Heart right ventricle (tissue), 16 donors: ENCODE measurements around the gene NBPF11. TPM values are rescaled to one million over a fixed set of nuclear protein-coding genes. Genes with fewer than 3 reads are reported as not detected.
"Not testable (repeated sequence)": the region's sequence is repeated elsewhere in the genome, so short reads cannot be mapped to it uniquely, and the experiment has no call there.

Source experiments
- ATAC-seq, 8 donors: fragments of 200-7000 bp; cut with Tn5 transposase; one replicate each; pipeline ENCODE4 v1.9.1; 2020; ENCODE audit warnings: mild to moderate bottlenecking in 8 of 8, moderate library complexity in 8 of 8, moderate number of reproducible peaks in 1 of 8
- DNase-seq, 2 donors: peaks; one replicate each; pipeline ENCODE4 v3.0.0-alpha.2; 2020
- H3K27ac ChIP-seq, 10 donors: fragments of 200-600 bp; sonication (generic) in 2 of 10; one replicate each; pipeline versions ENCODE4 v1.5.0 to v1.8.0; 2020 to 2022; ENCODE audit warnings: mild to moderate bottlenecking in 3 of 10
- H3K27me3 ChIP-seq, 7 donors: fragments of 200-600 bp; one replicate each; pipeline ENCODE4 v1.8.0; 2021 to 2022; ENCODE audit warnings: mild to moderate bottlenecking in 2 of 7
- H3K36me3 ChIP-seq, 9 donors: fragments of 200-600 bp; sonication (generic) in 1 of 9; one replicate each; pipeline versions ENCODE4 v1.5.0 to v1.8.0; 2020 to 2022; ENCODE audit warnings: mild to moderate bottlenecking in 2 of 9
- H3K4me1 ChIP-seq, 9 donors: fragments of 200-600 bp; sonication (generic) in 1 of 9; one replicate each; pipeline versions ENCODE4 v1.5.0 to v1.8.0; 2020 to 2022; ENCODE audit warnings: mild to moderate bottlenecking in 4 of 9
- H3K4me3 ChIP-seq, 10 donors: fragments of 200-600 bp; sonication (generic) in 2 of 10; one replicate each; pipeline versions ENCODE4 v1.5.0 to v1.8.0; 2020 to 2022; ENCODE audit warnings: mild to moderate bottlenecking in 7 of 10, moderate library complexity in 2 of 10
- H3K9me3 ChIP-seq, 11 donors: fragments of 200-600 bp in 10 of 11; sonication (generic) in 2 of 11; one replicate each; pipeline versions ENCODE4 v1.5.0 to v1.8.0; 2013 to 2022; ENCODE audit warnings: mild to moderate bottlenecking in 2 of 11, control low read depth in 1 of 11, moderate library complexity in 1 of 11
- WGBS, 2 donors: extraction: QIAGEN DNeasy Blood & Tissue Kit; methylation state at CpG; one replicate each; pipeline ENCODE4 v1.1.7; 2013; ENCODE audit warnings: inconsistent platforms in 1 of 2; 5-methylcytosine and 5-hydroxymethylcytosine counted together
- intact Hi-C, 10 donors: fragments of 100-400 bp; cut with DNase I; formaldehyde crosslinking; loops; one replicate each; pipeline versions ENCODE4 v1.11.1 to v1.14.2; 2022
- polyA plus RNA-seq, 2 donors: library from polyadenylated mRNA; stranded (reverse); fragments of 200-250 nt; gene quantifications; one replicate each; pipeline ENCODE4 v1.2.3, GENCODE V29; 2013
- total RNA-seq, 10 donors: library from RNA; stranded (reverse); fragmentation: NEBNext Ultra II Directional in 3 of 10; extraction: Animal tissue kit (Norgen Biotek cat#: 25700) in 3 of 10; gene quantifications; one replicate each; pipeline versions ENCODE4 v1.2.1 to v1.2.4, GENCODE V29; 2021 to 2023
- donor health status: Arrhythmogenic right ventricular cardiomyopathy.
- donor health status: ischemic (EF 13 %, LVEDD 7.1; RV severe dilation, severe dysfunction).
- donor health status: healthy with polysubstance abuse.
- donor health status: DM: no; HTN: yes; CAD: no.
- donor health status: DM: no; HTN: no; CAD: no.
- donor health status: ischemic (EF 25% LVEDD 6.9; RV normal size, moderate dysfunction).
- donor health status: ischemic (EF 25% LVEDD 5.7; RV mildly dilated, moderate dysfunction).
- donor health status: healthy.
- donor health status: DM: yes; HTN: yes; CAD: no.
- donor health status: Ischemic cardiomyopathy.
- donor health status: ischemic (EF 35%, LVEDD 5.7; RV mildly dilated, moderate dysfunction).
- donor health status: nonischemic (EF 11% LVEDD 7.7; RV severe dilation, severe dysfunction).
- donor health status: DM: yes; HTN: yes; CAD: no.
- donor health status: PGD.
- donor health status: ischemic (EF 29% LVEDD 5.4; RV normal size, mild dysfunction).
- donor health status: nonischemic (EF 23%, LVEDD 6.1; RV moderate dilation, normal function).

The NBPF11 gene
- total and polyA plus RNA-seq, 12 donors = 2.0 to 7.2 (median 3.0) TPM

DNA sequence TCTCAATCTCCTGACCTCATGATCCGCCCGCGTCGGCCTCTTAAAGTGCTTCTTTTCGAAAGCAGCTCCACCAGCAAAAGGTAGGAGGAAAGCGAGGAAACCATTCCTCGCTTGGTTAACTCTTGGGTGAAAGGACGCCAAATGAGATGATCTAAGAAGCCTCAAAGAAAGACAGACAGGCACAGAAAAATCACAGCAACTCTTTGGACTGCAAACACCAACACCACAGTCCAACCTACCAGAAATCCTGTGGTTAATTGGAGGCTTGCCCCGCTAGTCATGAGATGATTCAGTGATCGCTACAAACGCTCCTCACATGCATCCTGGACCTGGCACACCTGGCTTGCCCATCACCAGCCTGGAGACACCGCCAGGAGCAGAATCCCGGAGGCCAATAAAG, 1.1 kb downstream of the NBPF11 start:
- 28% methylated on average over 13 of the region's 13 CpGs for WGBS, 2 donors
- Histone ChIP-seq H3K4me3 (peak overlapping the region; percentile 67 to 88 (median 74)), H3K27ac (peak overlapping the region in 2 of 10 donors; percentile 66 to 76)
- H3K27me3 ChIP-seq, H3K4me1 ChIP-seq, H3K36me3 ChIP-seq, intact Hi-C loops, H3K9me3 ChIP-seq, ATAC-seq, DNase-seq: not testable (repeated sequence)

DNA sequence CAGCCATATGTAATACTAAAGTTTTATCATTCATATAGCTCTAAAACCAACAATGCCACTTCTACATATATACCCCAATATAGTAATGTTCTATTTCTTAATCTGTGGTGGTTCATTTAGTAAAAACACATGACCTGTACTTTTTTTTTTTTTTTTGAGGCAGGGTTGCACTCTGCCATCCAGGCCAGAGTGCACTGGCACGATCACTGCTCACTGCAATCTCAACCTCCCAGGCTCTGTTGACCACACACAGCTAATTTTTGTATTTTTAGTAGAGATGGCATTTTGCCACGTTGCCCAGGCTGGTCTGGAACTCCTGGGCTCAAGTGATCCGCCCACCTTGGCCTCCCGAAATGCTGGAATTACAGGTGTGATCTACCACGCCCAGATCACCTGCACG, 2.1 kb downstream of the NBPF11 start:
- ATAC-seq, DNase-seq, H3K27me3 ChIP-seq, H3K9me3 ChIP-seq, H3K36me3 ChIP-seq, H3K4me3 ChIP-seq, H3K4me1 ChIP-seq, intact Hi-C loops, H3K27ac ChIP-seq: not testable (repeated sequence)
- 38% methylated on average over 2 of the region's 6 CpGs; no CpG with 5 or more reads in 1 of the 2 donors for WGBS, 2 donors

- WGBS, 2 donors = 84 to 86% methylated on average over 37 to 60 of the region's 72 CpGs
- ATAC-seq, H3K27me3 ChIP-seq, intact Hi-C loops, DNase-seq, H3K36me3 ChIP-seq, H3K27ac ChIP-seq, H3K4me1 ChIP-seq, H3K9me3 ChIP-seq, H3K4me3 ChIP-seq: not testable (repeated sequence)
Measured at GRCh38 chr1:148149050-148149815, 2.8 kb downstream of the NBPF11 start.

DNA sequence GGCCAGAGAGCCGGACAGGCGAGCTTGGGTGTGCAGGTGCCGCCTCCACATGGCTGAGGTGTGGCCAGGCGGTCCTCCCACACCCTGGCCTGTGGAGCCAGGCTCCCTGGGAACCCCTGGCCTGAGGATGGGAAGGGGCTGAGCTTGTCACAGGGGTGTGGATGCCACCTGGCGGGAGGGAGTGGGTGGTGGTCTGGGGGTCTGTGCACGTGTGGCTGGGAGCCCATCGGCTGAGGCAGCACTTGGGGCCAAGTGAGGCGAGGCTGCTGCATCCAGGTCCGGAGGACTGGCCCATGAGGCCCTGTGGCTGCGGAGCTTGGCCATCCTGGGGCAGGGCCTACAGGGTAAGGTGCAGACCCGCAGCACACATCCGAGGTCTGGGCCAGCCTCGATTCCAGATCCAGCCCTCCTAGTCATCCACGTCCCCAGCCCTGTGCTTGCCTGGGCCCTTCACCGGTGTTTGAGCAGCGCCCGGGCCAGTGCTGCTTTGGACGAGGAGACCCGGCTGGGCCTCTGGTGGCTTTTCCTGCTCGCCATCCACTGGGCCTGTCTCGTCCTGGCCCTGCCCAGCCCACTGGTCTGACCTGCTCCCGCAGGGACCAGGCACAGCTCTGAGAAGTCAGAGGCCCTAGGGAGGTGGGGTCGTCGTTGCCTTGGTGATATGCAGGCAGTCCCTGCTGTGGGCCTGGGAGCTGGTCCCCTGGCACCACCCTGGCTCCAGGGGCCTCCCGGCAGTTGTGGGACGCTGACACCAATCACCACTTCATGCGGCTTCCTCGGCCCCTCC, 4.8 kb downstream of the NBPF11 start:
- DNase-seq = not testable (repeated sequence)
- 91 to 94% methylated on average over 17 to 21 of the region's 28 CpGs for WGBS, 2 donors

GRCh38 chr1:148146191-148146997, 5.7 kb downstream of the NBPF11 start:
- intact Hi-C loops, DNase-seq: not testable (repeated sequence)
- 84 to 86% methylated on average over 26 to 52 of the region's 66 CpGs for WGBS, 2 donors

More for the DNA sequence above, 4.8 kb downstream of the NBPF11 start:
- H3K27me3 ChIP-seq, H3K9me3 ChIP-seq, ATAC-seq, intact Hi-C loops, H3K27ac ChIP-seq, H3K4me3 ChIP-seq, H3K4me1 ChIP-seq, H3K36me3 ChIP-seq: not testable (repeated sequence)

DNA sequence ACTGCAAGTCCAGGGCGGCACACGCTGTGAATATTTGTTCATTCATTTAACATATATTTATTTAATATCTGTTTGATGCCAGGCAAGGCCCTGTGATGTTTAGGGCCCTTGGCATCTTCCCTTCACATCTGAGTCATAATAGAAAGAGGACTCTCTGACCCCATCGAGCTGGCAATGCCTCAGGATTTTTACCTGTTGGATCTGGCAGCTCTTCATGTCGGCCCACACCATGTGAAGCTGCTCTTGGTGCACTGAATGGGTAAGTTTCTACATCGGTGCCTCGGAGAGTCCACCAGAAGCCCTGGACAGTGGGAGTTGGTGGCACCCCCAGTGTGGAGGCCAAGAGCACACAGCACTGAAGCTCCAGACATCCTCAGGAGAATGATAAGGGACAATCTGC, 8.9 kb downstream of the NBPF11 start:
- intact Hi-C loops, H3K4me1 ChIP-seq, H3K27me3 ChIP-seq, ATAC-seq, DNase-seq, H3K4me3 ChIP-seq, H3K27ac ChIP-seq, H3K9me3 ChIP-seq: not testable (repeated sequence)
- peaks cover 0 to 11% (median 0%) of the 10 kb centered on the region in 9 donors for H3K36me3 ChIP-seq
- 95 to 98% methylated on average over 6 of the region's 6 CpGs for WGBS, 2 donors

More at GRCh38 chr1:148146191-148146997, 5.7 kb downstream of the NBPF11 start:
- H3K27me3 ChIP-seq, H3K4me1 ChIP-seq, ATAC-seq, H3K27ac ChIP-seq, H3K4me3 ChIP-seq, H3K9me3 ChIP-seq: not testable (repeated sequence)
- H3K36me3 ChIP-seq = peaks cover 0 to 11% (median 0%) of the 10 kb centered on the region in 9 donors

- H3K4me1 ChIP-seq, DNase-seq, H3K27me3 ChIP-seq, intact Hi-C loops, H3K27ac ChIP-seq, H3K4me3 ChIP-seq, H3K9me3 ChIP-seq, ATAC-seq: not testable (repeated sequence)
- 100% methylated on average over 1 of the region's 1 CpG for WGBS, 2 donors
- peaks cover 0 to 11% (median 0%) of the 10 kb centered on the region in 9 donors for H3K36me3 ChIP-seq
Measured at GRCh38 chr1:148141936-148142335, 10.1 kb downstream of the NBPF11 start.

- H3K27ac ChIP-seq, H3K4me1 ChIP-seq, H3K9me3 ChIP-seq, intact Hi-C loops, H3K4me3 ChIP-seq, DNase-seq, ATAC-seq, H3K27me3 ChIP-seq: not testable (repeated sequence)
- WGBS, 2 donors = no CpG with 5 or more reads among the region's 2 CpGs
- H3K36me3 ChIP-seq = peaks cover 0 to 19% (median 0%) of the 10 kb centered on the region in 9 donors
Measured at GRCh38 chr1:148138606-148139005, 13.5 kb downstream of the NBPF11 start.

DNA sequence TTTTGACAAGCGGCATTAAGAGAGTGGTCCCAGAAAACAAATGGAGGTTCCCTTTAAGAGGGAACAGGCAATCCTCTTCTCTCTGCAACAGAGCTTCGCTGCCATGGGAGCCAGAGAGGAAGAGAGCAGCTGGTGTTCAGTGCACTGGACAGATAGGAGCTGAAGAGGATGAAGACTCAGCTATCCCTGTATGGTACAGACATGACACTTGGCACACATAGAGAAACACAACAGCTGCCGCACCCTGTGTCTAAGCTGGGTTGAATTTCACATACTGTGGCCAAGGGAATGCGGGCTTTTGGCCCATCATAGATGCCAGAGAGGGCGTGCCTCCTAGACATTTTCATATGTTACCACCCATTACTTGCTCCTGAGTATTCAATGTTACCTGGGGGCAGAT, 29.7 kb downstream of the NBPF11 start:
- 82 to 92% methylated on average over 5 of the region's 5 CpGs for WGBS, 2 donors
- H3K27ac ChIP-seq, H3K4me3 ChIP-seq, H3K9me3 ChIP-seq, H3K4me1 ChIP-seq, H3K27me3 ChIP-seq, ATAC-seq, intact Hi-C loops, DNase-seq: not testable (repeated sequence)
- peaks cover 0 to 45% (median 0%) of the 10 kb centered on the region in 9 donors for H3K36me3 ChIP-seq
